SK-N-SH (cell line): ENCODE data around the gene APBB2. TPM values are rescaled to one million over a fixed set of nuclear protein-coding genes. Genes with fewer than 3 reads are reported as not detected.

Source experiments
- CTCF ChIA-PET: fragments of 300-600, 350-600 bp; formaldehyde crosslinking; extraction: SDS; loops from one replicate; lab custom pipeline; 2021; lab: Yijun Ruan, JAX
- POLR2A ChIA-PET: fragments of 350-600 bp; sonication (Branson Sonifier 250); formaldehyde crosslinking; extraction: SDS; loops from one replicate; lab custom pipeline; 2020; ENCODE audit warnings: antibody characterized with exemption, inconsistent platforms; lab: Yijun Ruan, JAX
- DNase-seq: peaks from one replicate; pipeline ENCODE4 v3.0.0; 2012
- H2AFZ ChIP-seq: fragments of 200-600 bp; sonication (generic); 2 replicates; pipeline ENCODE4 v1.8.1; 2016; ENCODE audit warnings: antibody characterized with exemption, mild to moderate bottlenecking, low read depth
- H3F3A ChIP-seq: fragments of 200-600 bp; sonication (generic); replicated peaks from 2 replicates; pipeline ENCODE3; 2016; ENCODE audit warnings: antibody characterized with exemption, mild to moderate bottlenecking; ENCODE audit not compliant: insufficient read depth
- H3K27ac ChIP-seq, 2 experiments: fragments of 200-500 bp in 1 of 2; fragments of 200-600 bp in 1 of 2; sonication (Bioruptor generic) in 1 of 2; sonication (generic), shearing (Covaris generic) in 1 of 2; 2 replicates each; pipeline versions ENCODE4 v1.5.1 to v1.6.1; 2014 to 2016; ENCODE audit warnings: low read depth in 2 of 2, inconsistent platforms in 1 of 2, low read length in 1 of 2, mild to moderate bottlenecking in 1 of 2, mixed read lengths in 1 of 2
- H3K27me3 ChIP-seq: fragments of 200-600 bp; sonication (generic), shearing (Covaris generic); 2 replicates; pipeline ENCODE4 v1.6.1; 2016; ENCODE audit warnings: mixed run types; ENCODE audit not compliant: insufficient read depth
- H3K36me3 ChIP-seq, 2 experiments: fragments of 200-500 bp in 1 of 2; fragments of 200-600 bp in 1 of 2; sonication (Bioruptor generic) in 1 of 2; sonication (generic) in 1 of 2; replicated peaks in 1 of 2; 2 replicates each; pipeline versions ENCODE3 to v1.5.1; 2014 to 2016; ENCODE audit warnings: low read length in 1 of 2, mild to moderate bottlenecking in 1 of 2; ENCODE audit not compliant: insufficient read depth in 2 of 2, control insufficient read depth in 1 of 2
- H3K4me1 ChIP-seq, 2 experiments: fragments of 200-500 bp in 1 of 2; fragments of 200-600 bp in 1 of 2; sonication (Bioruptor generic) in 1 of 2; sonication (generic), shearing (Covaris generic) in 1 of 2; 2 replicates each; pipeline versions ENCODE4 v1.5.1 to v1.6.1; 2014 to 2016; ENCODE audit warnings: low read depth in 1 of 2, low read length in 1 of 2, mixed run types in 1 of 2; ENCODE audit not compliant: insufficient read depth in 2 of 2, control insufficient read depth in 1 of 2
- H3K4me2 ChIP-seq: fragments of 200-600 bp; sonication (generic), shearing (Covaris generic); 2 replicates; pipeline ENCODE4 v1.6.1; 2017; ENCODE audit warnings: mixed run types
- H3K4me3 ChIP-seq, 2 experiments: fragments of 200-500 bp in 1 of 2; fragments of 200-600 bp in 1 of 2; sonication (Bioruptor generic) in 1 of 2; sonication (generic), shearing (Covaris generic) in 1 of 2; 2 replicates each; pipeline versions ENCODE4 v1.5.1 to v1.8.1; 2014 to 2016; ENCODE audit warnings: low read depth in 2 of 2, inconsistent platforms in 1 of 2, low read length in 1 of 2, mild to moderate bottlenecking in 1 of 2, mixed read lengths in 1 of 2, moderate library complexity in 1 of 2
- H3K79me2 ChIP-seq: fragments of 200-600 bp; sonication (generic); 2 replicates; pipeline ENCODE4 v1.8.1; 2017; ENCODE audit warnings: mild to moderate bottlenecking; ENCODE audit not compliant: insufficient read depth
- H3K9ac ChIP-seq: fragments of 200-600 bp; sonication (generic); 2 replicates; pipeline ENCODE4 v1.6.1; 2017; ENCODE audit warnings: mixed run types
- H3K9me2 ChIP-seq: fragments of 200-600 bp; sonication (generic); 2 replicates; pipeline ENCODE4 v1.6.1; 2017; ENCODE audit warnings: mixed run types
- H3K9me3 ChIP-seq: fragments of 200-600 bp; sonication (generic); 2 replicates; pipeline ENCODE4 v1.6.1; 2017; ENCODE audit warnings: mixed run types, mild to moderate bottlenecking, moderate library complexity
- H4K20me1 ChIP-seq: fragments of 200-600 bp; sonication (generic); 2 replicates; pipeline ENCODE4 v1.6.1; 2017; ENCODE audit warnings: mild to moderate bottlenecking, mixed run types; ENCODE audit not compliant: insufficient read depth
- CHD2 ChIP-seq: fragments of 150-350 bp; IDR thresholded peaks from 2 replicates; pipeline ENCODE4 v1.6.1; 2018; ENCODE audit warnings: low read length; ENCODE audit not compliant: partially characterized antibody
- ELF1 ChIP-seq: IDR thresholded peaks from 2 replicates; pipeline ENCODE4 v1.4.0; 2012
- EZH2phosphoT487 ChIP-seq: fragments of 200-600 bp; sonication (generic); IDR thresholded peaks from 2 replicates; pipeline ENCODE4 v1.6.1; 2017; ENCODE audit warnings: low read depth, mixed run types, mild to moderate bottlenecking, antibody characterized with exemption, moderate library complexity, borderline replicate concordance
- FOXJ3 ChIP-seq: sonication (generic); formaldehyde crosslinking; IDR thresholded peaks from 2 replicates; pipeline ENCODE4 v1.5.1; 2020; ENCODE audit warnings: mild to moderate bottlenecking, missing genetic modification reagents
- FOXM1 ChIP-seq: IDR thresholded peaks from 2 replicates; pipeline ENCODE4 v1.4.0; 2012; ENCODE audit warnings: low read depth, mild to moderate bottlenecking
- GABPA ChIP-seq: IDR thresholded peaks from 2 replicates; pipeline ENCODE4 v1.4.0; 2012; ENCODE audit warnings: low read depth, mild to moderate bottlenecking
- JUND ChIP-seq: IDR thresholded peaks from 2 replicates; pipeline ENCODE4 v1.4.0; 2012
- MEF2A ChIP-seq: IDR thresholded peaks from 2 replicates; pipeline ENCODE4 v1.4.0; 2012; ENCODE audit warnings: low read depth, borderline replicate concordance
- NRF1 ChIP-seq: IDR thresholded peaks from 2 replicates; pipeline ENCODE4 v1.6.1; 2012; ENCODE audit warnings: low read depth, mild to moderate bottlenecking, low read length
- RAD21 ChIP-seq: IDR thresholded peaks from 2 replicates; pipeline ENCODE4 v1.6.1; 2012; ENCODE audit warnings: mild to moderate bottlenecking, low read length
- RCOR1 ChIP-seq: fragments of 150-350 bp; IDR thresholded peaks from 2 replicates; pipeline ENCODE4 v1.6.1; 2017; ENCODE audit warnings: antibody characterized with exemption, low read length
- RFX5 ChIP-seq: IDR thresholded peaks from 2 replicates; pipeline ENCODE4 v1.6.1; 2012; ENCODE audit warnings: mild to moderate bottlenecking, improper control_type of control experiment, low read length
- RXRA ChIP-seq: IDR thresholded peaks from 2 replicates; pipeline ENCODE4 v1.4.0; 2012; ENCODE audit warnings: low read depth, mild to moderate bottlenecking, borderline replicate concordance
- SIN3A ChIP-seq: IDR thresholded peaks from 2 replicates; pipeline ENCODE4 v1.6.1; 2012; ENCODE audit warnings: low read depth, mild to moderate bottlenecking, low read length, moderate library complexity, borderline replicate concordance
- SMC3 ChIP-seq: IDR thresholded peaks from 2 replicates; pipeline ENCODE4 v1.6.1; 2012; ENCODE audit warnings: low read depth, low read length, improper control_type of control experiment
- TCF12 ChIP-seq: IDR thresholded peaks from 2 replicates; pipeline ENCODE4 v1.4.0; 2012
- WGBS: methylation state at CpG from one replicate; pipeline ENCODE4 v1.1.6; 2017; ENCODE audit warnings: low lambda C conversion rate; 5-methylcytosine and 5-hydroxymethylcytosine counted together
- polyA plus RNA-seq, 3 experiments: library from polyadenylated mRNA; depleted of rRNA; stranded (reverse); fragments of >200 nt; gene quantifications; 2 replicates each; pipeline ENCODE4 v1.2.3, GENCODE V29; 2012
- TF ChIP-seq, protein P1 (sequence below): fragments of 150-350 bp; IDR thresholded peaks from 2 replicates; pipeline ENCODE4 v1.6.1; 2016; ENCODE audit warnings: mild to moderate bottlenecking, low read depth, low read length
- TF ChIP-seq, protein P2 (sequence below): IDR thresholded peaks from 2 replicates; pipeline ENCODE4; 2012
- TF ChIP-seq, protein P3 (sequence below): IDR thresholded peaks from 2 replicates; pipeline ENCODE4 v1.4.0; 2012; ENCODE audit warnings: low read depth, borderline replicate concordance
- TF ChIP-seq, protein P4 (sequence below): IDR thresholded peaks from 2 replicates; pipeline ENCODE4 v1.4.0; 2012; ENCODE audit warnings: low read depth
- TF ChIP-seq, protein P5 (sequence below): fragments of 200-600 bp; sonication (generic); IDR thresholded peaks from 2 replicates; pipeline ENCODE4 v1.6.1; 2017; ENCODE audit warnings: antibody characterized with exemption, mild to moderate bottlenecking, moderate library complexity
- TF ChIP-seq, protein P6 (sequence below): IDR thresholded peaks from 2 replicates; pipeline ENCODE4 v1.6.1; 2012; ENCODE audit warnings: mild to moderate bottlenecking, low read depth, low read length, moderate library complexity

Gene APBB2
- polyA plus RNA-seq, 1 of the 3 experiments (the other 2 are of a cell fraction): 49.8 TPM

DNA sequence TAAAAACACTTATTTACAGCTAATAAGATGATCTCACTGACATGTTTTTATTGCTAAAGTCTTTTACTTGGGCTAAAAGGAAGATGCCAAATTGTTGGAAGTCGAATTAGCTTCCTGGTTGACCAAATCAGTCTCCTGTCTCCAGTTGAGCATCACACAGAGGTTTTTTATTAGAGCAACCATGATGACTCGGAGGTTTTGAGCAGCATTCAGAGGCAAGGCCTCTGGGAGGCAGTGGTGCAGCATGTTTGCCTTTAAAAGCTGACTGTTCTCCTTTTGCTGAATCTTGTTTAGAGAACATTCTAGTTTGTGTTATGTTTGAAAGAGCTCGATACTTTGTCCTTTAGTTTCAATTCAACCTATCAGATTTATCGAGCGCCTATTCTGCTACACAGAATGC is 44.4 kb upstream of the APBB2 start (continued):
- TF ChIP-seq, protein P1, sequence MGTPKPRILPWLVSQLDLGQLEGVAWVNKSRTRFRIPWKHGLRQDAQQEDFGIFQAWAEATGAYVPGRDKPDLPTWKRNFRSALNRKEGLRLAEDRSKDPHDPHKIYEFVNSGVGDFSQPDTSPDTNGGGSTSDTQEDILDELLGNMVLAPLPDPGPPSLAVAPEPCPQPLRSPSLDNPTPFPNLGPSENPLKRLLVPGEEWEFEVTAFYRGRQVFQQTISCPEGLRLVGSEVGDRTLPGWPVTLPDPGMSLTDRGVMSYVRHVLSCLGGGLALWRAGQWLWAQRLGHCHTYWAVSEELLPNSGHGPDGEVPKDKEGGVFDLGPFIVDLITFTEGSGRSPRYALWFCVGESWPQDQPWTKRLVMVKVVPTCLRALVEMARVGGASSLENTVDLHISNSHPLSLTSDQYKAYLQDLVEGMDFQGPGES: no peak
- TF ChIP-seq GABPA (no peak), RCOR1 (no peak), JUND (no peak), RAD21 (peak; percentile 68), SIN3A (0 out of 2 replicates have a peak, but pooled peaks have one; percentile 21), ELF1 (no peak), FOXJ3 (CRISPR knock-in tag) (no peak)
- TF ChIP-seq, protein P2, sequence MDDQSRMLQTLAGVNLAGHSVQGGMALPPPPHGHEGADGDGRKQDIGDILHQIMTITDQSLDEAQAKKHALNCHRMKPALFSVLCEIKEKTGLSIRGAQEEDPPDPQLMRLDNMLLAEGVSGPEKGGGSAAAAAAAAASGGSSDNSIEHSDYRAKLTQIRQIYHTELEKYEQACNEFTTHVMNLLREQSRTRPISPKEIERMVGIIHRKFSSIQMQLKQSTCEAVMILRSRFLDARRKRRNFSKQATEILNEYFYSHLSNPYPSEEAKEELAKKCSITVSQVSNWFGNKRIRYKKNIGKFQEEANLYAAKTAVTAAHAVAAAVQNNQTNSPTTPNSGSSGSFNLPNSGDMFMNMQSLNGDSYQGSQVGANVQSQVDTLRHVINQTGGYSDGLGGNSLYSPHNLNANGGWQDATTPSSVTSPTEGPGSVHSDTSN: no peak
- TF ChIP-seq, protein P3, sequence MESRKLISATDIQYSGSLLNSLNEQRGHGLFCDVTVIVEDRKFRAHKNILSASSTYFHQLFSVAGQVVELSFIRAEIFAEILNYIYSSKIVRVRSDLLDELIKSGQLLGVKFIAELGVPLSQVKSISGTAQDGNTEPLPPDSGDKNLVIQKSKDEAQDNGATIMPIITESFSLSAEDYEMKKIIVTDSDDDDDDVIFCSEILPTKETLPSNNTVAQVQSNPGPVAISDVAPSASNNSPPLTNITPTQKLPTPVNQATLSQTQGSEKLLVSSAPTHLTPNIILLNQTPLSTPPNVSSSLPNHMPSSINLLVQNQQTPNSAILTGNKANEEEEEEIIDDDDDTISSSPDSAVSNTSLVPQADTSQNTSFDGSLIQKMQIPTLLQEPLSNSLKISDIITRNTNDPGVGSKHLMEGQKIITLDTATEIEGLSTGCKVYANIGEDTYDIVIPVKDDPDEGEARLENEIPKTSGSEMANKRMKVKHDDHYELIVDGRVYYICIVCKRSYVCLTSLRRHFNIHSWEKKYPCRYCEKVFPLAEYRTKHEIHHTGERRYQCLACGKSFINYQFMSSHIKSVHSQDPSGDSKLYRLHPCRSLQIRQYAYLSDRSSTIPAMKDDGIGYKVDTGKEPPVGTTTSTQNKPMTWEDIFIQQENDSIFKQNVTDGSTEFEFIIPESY: no peak
- TF ChIP-seq, protein P4, sequence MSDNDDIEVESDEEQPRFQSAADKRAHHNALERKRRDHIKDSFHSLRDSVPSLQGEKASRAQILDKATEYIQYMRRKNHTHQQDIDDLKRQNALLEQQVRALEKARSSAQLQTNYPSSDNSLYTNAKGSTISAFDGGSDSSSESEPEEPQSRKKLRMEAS: peak; percentile 38; the same call in 1 of the 2 replicates

DNA sequence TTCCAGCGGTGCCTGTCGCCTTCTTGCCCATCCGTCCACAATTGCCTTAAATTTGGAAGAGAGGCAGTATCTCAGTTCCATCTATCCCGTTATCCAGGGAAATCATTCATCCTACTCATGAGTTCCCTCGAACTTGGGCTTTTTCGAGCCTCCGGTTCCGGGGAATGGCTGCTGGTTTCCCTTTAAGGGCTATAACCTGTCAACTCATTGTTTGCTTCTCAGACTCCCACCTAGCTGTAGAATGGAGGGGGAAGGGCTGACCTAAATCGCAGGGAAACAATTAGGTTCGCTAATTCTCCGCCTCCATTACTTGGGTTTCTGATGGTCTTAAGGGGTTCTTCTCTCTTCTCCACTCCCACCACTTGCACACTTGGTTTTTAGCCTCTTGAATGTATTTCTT is 43.6 kb upstream of the APBB2 start:
- H3K4me3 ChIP-seq: peak overlapping the region; percentile 77 to 97
- peak overlapping the region; percentile 95 for H3K9ac ChIP-seq
- H3K27ac ChIP-seq: peak overlapping the region; percentile 34 to 95
- no peaks in the 10 kb centered on the region for H3K9me2 ChIP-seq
- POLR2A ChIA-PET: interaction anchor here (2.2 to 4.7 kb wide), 4 partner anchors 10 to 102 kb away, joined by 10 to 67 read pairs (median 26); partner anchors contain the start of gene APBB2
- CTCF ChIA-PET: interaction anchor here (0.7 to 3.9 kb wide), 17 partner anchors 12 to 760 kb away, joined by 3 to 25 read pairs (median 5); partner anchors contain the start of gene APBB2
- peak; percentile 18 for DNase-seq
- peak overlapping the region; percentile 89 for H3K4me2 ChIP-seq
- peaks cover 10 to 16% of the 10 kb centered on the region in 2 experiments; a peak in 3 of 4 replicates for H3K4me1 ChIP-seq
- peaks cover 9% of the 10 kb centered on the region for H3F3A ChIP-seq
- H4K20me1 ChIP-seq: peaks cover 23% of the 10 kb centered on the region
- H3K9me3 ChIP-seq: no peaks in the 10 kb centered on the region
- H3K27me3 ChIP-seq: no peaks in the 10 kb centered on the region
- peaks cover 41% of the 10 kb centered on the region; the same call in 1 of the 2 replicates for H3K79me2 ChIP-seq
- no peak overlapping the region for H2AFZ ChIP-seq
- H3K36me3 ChIP-seq: peaks cover 37 to 39% of the 10 kb centered on the region in 2 experiments
- WGBS: 19% methylated on average over 11 of the region's 11 CpGs
- TF ChIP-seq, protein P5, sequence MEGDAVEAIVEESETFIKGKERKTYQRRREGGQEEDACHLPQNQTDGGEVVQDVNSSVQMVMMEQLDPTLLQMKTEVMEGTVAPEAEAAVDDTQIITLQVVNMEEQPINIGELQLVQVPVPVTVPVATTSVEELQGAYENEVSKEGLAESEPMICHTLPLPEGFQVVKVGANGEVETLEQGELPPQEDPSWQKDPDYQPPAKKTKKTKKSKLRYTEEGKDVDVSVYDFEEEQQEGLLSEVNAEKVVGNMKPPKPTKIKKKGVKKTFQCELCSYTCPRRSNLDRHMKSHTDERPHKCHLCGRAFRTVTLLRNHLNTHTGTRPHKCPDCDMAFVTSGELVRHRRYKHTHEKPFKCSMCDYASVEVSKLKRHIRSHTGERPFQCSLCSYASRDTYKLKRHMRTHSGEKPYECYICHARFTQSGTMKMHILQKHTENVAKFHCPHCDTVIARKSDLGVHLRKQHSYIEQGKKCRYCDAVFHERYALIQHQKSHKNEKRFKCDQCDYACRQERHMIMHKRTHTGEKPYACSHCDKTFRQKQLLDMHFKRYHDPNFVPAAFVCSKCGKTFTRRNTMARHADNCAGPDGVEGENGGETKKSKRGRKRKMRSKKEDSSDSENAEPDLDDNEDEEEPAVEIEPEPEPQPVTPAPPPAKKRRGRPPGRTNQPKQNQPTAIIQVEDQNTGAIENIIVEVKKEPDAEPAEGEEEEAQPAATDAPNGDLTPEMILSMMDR: no peak
- TF ChIP-seq MEF2A (no peak), RAD21 (no peak), RFX5 (no peak), NRF1 (no peak), FOXM1 (no peak), EZH2phosphoT487 (no peak), TCF12 (no peak), RCOR1 (no peak), RXRA (no peak), CHD2 (no peak), SMC3 (no peak)
- TF ChIP-seq, protein P4: no peak
- TF ChIP-seq, protein P6, sequence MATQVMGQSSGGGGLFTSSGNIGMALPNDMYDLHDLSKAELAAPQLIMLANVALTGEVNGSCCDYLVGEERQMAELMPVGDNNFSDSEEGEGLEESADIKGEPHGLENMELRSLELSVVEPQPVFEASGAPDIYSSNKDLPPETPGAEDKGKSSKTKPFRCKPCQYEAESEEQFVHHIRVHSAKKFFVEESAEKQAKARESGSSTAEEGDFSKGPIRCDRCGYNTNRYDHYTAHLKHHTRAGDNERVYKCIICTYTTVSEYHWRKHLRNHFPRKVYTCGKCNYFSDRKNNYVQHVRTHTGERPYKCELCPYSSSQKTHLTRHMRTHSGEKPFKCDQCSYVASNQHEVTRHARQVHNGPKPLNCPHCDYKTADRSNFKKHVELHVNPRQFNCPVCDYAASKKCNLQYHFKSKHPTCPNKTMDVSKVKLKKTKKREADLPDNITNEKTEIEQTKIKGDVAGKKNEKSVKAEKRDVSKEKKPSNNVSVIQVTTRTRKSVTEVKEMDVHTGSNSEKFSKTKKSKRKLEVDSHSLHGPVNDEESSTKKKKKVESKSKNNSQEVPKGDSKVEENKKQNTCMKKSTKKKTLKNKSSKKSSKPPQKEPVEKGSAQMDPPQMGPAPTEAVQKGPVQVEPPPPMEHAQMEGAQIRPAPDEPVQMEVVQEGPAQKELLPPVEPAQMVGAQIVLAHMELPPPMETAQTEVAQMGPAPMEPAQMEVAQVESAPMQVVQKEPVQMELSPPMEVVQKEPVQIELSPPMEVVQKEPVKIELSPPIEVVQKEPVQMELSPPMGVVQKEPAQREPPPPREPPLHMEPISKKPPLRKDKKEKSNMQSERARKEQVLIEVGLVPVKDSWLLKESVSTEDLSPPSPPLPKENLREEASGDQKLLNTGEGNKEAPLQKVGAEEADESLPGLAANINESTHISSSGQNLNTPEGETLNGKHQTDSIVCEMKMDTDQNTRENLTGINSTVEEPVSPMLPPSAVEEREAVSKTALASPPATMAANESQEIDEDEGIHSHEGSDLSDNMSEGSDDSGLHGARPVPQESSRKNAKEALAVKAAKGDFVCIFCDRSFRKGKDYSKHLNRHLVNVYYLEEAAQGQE: no peak
